Islet precursor cell (in vitro differentiated cells): Measurements from ENCODE around the gene SIGMAR1.
"Not testable (repeated sequence)": the region's sequence is repeated elsewhere in the genome, so short reads cannot be mapped to it uniquely, and the experiment has no call there.

Experiments
- DNase-seq: peaks from one replicate; pipeline ENCODE4 v3.0.0-alpha.2; 2018

Gene SIGMAR1

GRCh38 chr9:34654323-34655051, 16.9 kb upstream of the SIGMAR1 start:
- no peak for DNase-seq

- no peak for DNase-seq
Measured at GRCh38 chr9:34653151-34654072, 15.8 kb upstream of the SIGMAR1 start.

GRCh38 chr9:34652602-34653000, 15.0 kb upstream of the SIGMAR1 start:
- no peak for DNase-seq

- peak; percentile 99 for DNase-seq
Measured at GRCh38 chr9:34651876-34652601, 14.5 kb upstream of the SIGMAR1 start, which contains the start of gene IL11RA. TSS of gene IL11RA (plus strand) at chr9:34652185. CDS start at chr9:34655218, 3,033 bp downstream.

GRCh38 chr9:34651321-34651720, 13.7 kb upstream of the SIGMAR1 start:
- DNase-seq: no peak

- DNase-seq: no peak
Measured at GRCh38 chr9:34650816-34651215, 13.2 kb upstream of the SIGMAR1 start.

GRCh38 chr9:34648673-34649072, 11.1 kb upstream of the SIGMAR1 start:
- DNase-seq: no peak

GRCh38 chr9:34647651-34648050, 10.1 kb upstream of the SIGMAR1 start:
- DNase-seq: no peak

GRCh38 chr9:34647084-34647403, 9.5 kb upstream of the SIGMAR1 start:
- DNase-seq: no peak

- peak; percentile 98 for DNase-seq
Measured at GRCh38 chr9:34646211-34647083, 8.9 kb upstream of the SIGMAR1 start, which contains the start of gene GALT. TSS of gene GALT (plus strand) at chr9:34646675. CDS start at chr9:34646705, 30 bp downstream.

GRCh38 chr9:34644766-34645314, 7.3 kb upstream of the SIGMAR1 start:
- no peak for DNase-seq

GRCh38 chr9:34642679-34643078, 5.1 kb upstream of the SIGMAR1 start:
- no peak for DNase-seq

- not testable (repeated sequence) for DNase-seq
Measured at GRCh38 chr9:34639322-34639721, 1.7 kb upstream of the SIGMAR1 start.

- DNase-seq: no peak
Measured at GRCh38 chr9:34638138-34638445, 505 bp upstream of the SIGMAR1 start.

GRCh38 chr9:34636791-34637355, 714 bp downstream of the SIGMAR1 start:
- DNase-seq: no peak

- DNase-seq: no peak
Measured at GRCh38 chr9:34635556-34635955, 2.0 kb downstream of the SIGMAR1 start.

GRCh38 chr9:34634551-34635248, 2.9 kb downstream of the SIGMAR1 start:
- no peak for DNase-seq

GRCh38 chr9:34633851-34634550, 3.6 kb downstream of the SIGMAR1 start:
- peak; percentile 85 for DNase-seq

- no peak for DNase-seq
Measured at GRCh38 chr9:34633166-34633565, 4.4 kb downstream of the SIGMAR1 start.

- no peak for DNase-seq
Measured at GRCh38 chr9:34630402-34631154, 7.0 kb downstream of the SIGMAR1 start.
